ENCODE measurements around the gene HPCAL4.

DNA sequence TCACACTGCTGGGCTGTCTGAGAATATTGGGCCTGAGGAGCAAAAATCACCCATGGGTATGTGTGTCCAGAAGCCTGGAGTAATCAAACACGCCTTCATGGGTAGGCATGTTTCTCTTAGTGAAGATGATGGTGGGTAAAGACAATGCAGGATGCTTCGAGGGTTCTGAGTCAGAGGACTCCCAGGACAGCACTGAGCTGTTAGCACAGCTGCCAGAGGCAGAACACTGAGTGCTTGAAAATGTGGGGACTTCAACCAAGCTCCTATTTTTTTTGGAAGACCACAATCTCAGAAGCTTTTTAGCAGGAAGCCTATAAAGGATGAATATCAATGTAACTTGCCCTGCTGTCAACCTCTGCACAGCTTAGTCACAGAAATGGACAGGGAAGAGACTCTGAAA lies 11.4 kb downstream of the HPCAL4 start:
- TF ChIP-seq, protein P1, sequence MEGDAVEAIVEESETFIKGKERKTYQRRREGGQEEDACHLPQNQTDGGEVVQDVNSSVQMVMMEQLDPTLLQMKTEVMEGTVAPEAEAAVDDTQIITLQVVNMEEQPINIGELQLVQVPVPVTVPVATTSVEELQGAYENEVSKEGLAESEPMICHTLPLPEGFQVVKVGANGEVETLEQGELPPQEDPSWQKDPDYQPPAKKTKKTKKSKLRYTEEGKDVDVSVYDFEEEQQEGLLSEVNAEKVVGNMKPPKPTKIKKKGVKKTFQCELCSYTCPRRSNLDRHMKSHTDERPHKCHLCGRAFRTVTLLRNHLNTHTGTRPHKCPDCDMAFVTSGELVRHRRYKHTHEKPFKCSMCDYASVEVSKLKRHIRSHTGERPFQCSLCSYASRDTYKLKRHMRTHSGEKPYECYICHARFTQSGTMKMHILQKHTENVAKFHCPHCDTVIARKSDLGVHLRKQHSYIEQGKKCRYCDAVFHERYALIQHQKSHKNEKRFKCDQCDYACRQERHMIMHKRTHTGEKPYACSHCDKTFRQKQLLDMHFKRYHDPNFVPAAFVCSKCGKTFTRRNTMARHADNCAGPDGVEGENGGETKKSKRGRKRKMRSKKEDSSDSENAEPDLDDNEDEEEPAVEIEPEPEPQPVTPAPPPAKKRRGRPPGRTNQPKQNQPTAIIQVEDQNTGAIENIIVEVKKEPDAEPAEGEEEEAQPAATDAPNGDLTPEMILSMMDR (IDR thresholded peaks at IDR 0.05), result no peak
- TF ChIP-seq POLR2A (IDR thresholded peaks at IDR 0.05), result no peak
- no peak for TF ChIP-seq EP300 (IDR thresholded peaks at IDR 0.05)
- TF ChIP-seq POLR2AphosphoS5 (IDR thresholded peaks at IDR 0.05), result no peak

All from sigmoid colon (tissue), 4 donors.